MM.1S (cell line): Measurements from ENCODE around the gene UMOD.

Experiments used
- DNase-seq: peaks from one replicate; pipeline ENCODE4 v3.0.0-alpha.2; 2015
- H2AFZ ChIP-seq: fragments of 300-600 bp; sonication (generic); 2 replicates; pipeline ENCODE4 v1.6.0; 2016; ENCODE audit warnings: antibody characterized with exemption, low read length
- H3F3A ChIP-seq: fragments of 300-600 bp; sonication (generic); 2 replicates; pipeline ENCODE4 v1.6.1; 2016; ENCODE audit warnings: mild to moderate bottlenecking, antibody characterized with exemption, low read length, moderate library complexity, mixed read lengths; ENCODE audit not compliant: insufficient read depth
- H3K27ac ChIP-seq: fragments of 300-600 bp; sonication (generic); 2 replicates; pipeline ENCODE4 v1.5.1; 2016; ENCODE audit warnings: mild to moderate bottlenecking, low read length
- H3K27me3 ChIP-seq: fragments of 300-600 bp; sonication (generic); replicated peaks from 2 replicates; pipeline ENCODE4 v1.6.0; 2016; ENCODE audit warnings: low read length; ENCODE audit not compliant: insufficient read depth
- H3K36me3 ChIP-seq: fragments of 300-600 bp; sonication (generic); replicated peaks from 2 replicates; pipeline ENCODE4 v1.6.1; 2016; ENCODE audit warnings: mild to moderate bottlenecking, low read length, mixed read lengths; ENCODE audit not compliant: insufficient read depth
- H3K4me1 ChIP-seq: fragments of 300-600 bp; sonication (generic); 2 replicates; pipeline ENCODE4 v1.6.1; 2016; ENCODE audit warnings: low read length, mixed read lengths
- H3K4me2 ChIP-seq: fragments of 300-600 bp; sonication (generic); 2 replicates; pipeline ENCODE4 v1.6.0; 2016; ENCODE audit warnings: low read depth, low read length
- H3K4me3 ChIP-seq: fragments of 300-600 bp; sonication (generic); 2 replicates; pipeline ENCODE4 v1.5.1; 2016; ENCODE audit warnings: low read length, mixed read lengths
- H3K79me2 ChIP-seq: fragments of 300-600 bp; sonication (generic); 2 replicates; pipeline ENCODE4 v1.6.1; 2016; ENCODE audit warnings: mixed run types, low read length, mixed read lengths
- H3K9ac ChIP-seq: fragments of 300-600 bp; sonication (generic); 2 replicates; pipeline ENCODE4 v1.6.1; 2016; ENCODE audit warnings: low read length, mixed read lengths
- H3K9me2 ChIP-seq: fragments of 300-600 bp; sonication (generic); replicated peaks from 2 replicates; pipeline ENCODE4 v1.6.1; 2016; ENCODE audit warnings: mild to moderate bottlenecking, low read length, mixed read lengths; ENCODE audit not compliant: insufficient read depth
- H3K9me3 ChIP-seq: fragments of 300-600 bp; sonication (generic); replicated peaks from 2 replicates; pipeline ENCODE4 v1.6.1; 2016; ENCODE audit warnings: mild to moderate bottlenecking, low read length, mixed read lengths; ENCODE audit not compliant: insufficient read depth
- H4K20me1 ChIP-seq: fragments of 300-600 bp; sonication (generic); 2 replicates; pipeline ENCODE4 v1.6.1; 2016; ENCODE audit warnings: mild to moderate bottlenecking, low read length, moderate library complexity, mixed read lengths; ENCODE audit not compliant: insufficient read depth
- CTCF ChIP-seq: fragments of 300-600 bp; sonication (generic); IDR thresholded peaks from 2 replicates; pipeline ENCODE4 v1.5.1; 2016; ENCODE audit warnings: antibody characterized with exemption, low read length, mixed read lengths
- EZH2 ChIP-seq: fragments of 300-600 bp; sonication (generic); optimal IDR thresholded peaks from 2 replicates; pipeline ENCODE3; 2017; ENCODE audit warnings: low read depth, mild to moderate bottlenecking, antibody characterized with exemption, low read length, mixed read lengths
- EZH2phosphoT487 ChIP-seq: fragments of 300-600 bp; sonication (generic); IDR thresholded peaks from 2 replicates; pipeline ENCODE4 v1.6.1; 2018; ENCODE audit warnings: antibody characterized with exemption, low read length

The UMOD gene

GRCh38 chr16:20352615-20353014 lies at the start of gene UMOD:
Gene UMOD, minus strand, starts transcription at chr16:20352715. Its CDS starts 1,978 bp downstream, at chr16:20350737.
- Histone ChIP-seq H3K27me3 (no peaks in the 10 kb centered on the region), H3K27ac (no peak within 1 kb of the TSS), H2AFZ (no peak within 1 kb of the TSS), H3K9ac (no peak within 1 kb of the TSS), H3K36me3 (no peaks in the 10 kb centered on the region), H3F3A (no peaks in the 10 kb centered on the region), H3K4me2 (no peak within 1 kb of the TSS), H3K9me3 (no peaks in the 10 kb centered on the region), H3K79me2 (no peaks in the 10 kb centered on the region), H3K4me1 (no peaks in the 10 kb centered on the region), H3K4me3 (no peak within 1 kb of the TSS), H4K20me1 (no peaks in the 10 kb centered on the region), H3K9me2 (no peaks in the 10 kb centered on the region)
- no peak for TF ChIP-seq EZH2
- TF ChIP-seq EZH2phosphoT487 = no peak
- no peak for TF ChIP-seq CTCF
- no peak for DNase-seq

- no peak overlapping the region for H3K27ac ChIP-seq
- no peaks in the 10 kb centered on the region for H4K20me1 ChIP-seq
- H3K36me3 ChIP-seq = no peaks in the 10 kb centered on the region
- no peaks in the 10 kb centered on the region for H3K9me3 ChIP-seq
- H3K4me1 ChIP-seq = no peaks in the 10 kb centered on the region
- no peak overlapping the region for H3K4me2 ChIP-seq
- H3K9ac ChIP-seq = no peak overlapping the region
- no peak overlapping the region for H2AFZ ChIP-seq
- H3F3A ChIP-seq = no peaks in the 10 kb centered on the region
- no peaks in the 10 kb centered on the region for H3K79me2 ChIP-seq
- H3K4me3 ChIP-seq = no peak overlapping the region
- TF ChIP-seq EZH2 (no peak), EZH2phosphoT487 (no peak), CTCF (no peak)
- DNase-seq = no peak
- no peaks in the 10 kb centered on the region for H3K27me3 ChIP-seq
- no peaks in the 10 kb centered on the region for H3K9me2 ChIP-seq
Observed at GRCh38 chr16:20401475-20402016, 49.0 kb upstream of the UMOD start.

- Histone ChIP-seq H4K20me1 (no peaks in the 10 kb centered on the region), H3K27me3 (no peaks in the 10 kb centered on the region), H3K79me2 (no peaks in the 10 kb centered on the region), H3K9ac (no peak overlapping the region), H3K36me3 (no peaks in the 10 kb centered on the region), H3K4me1 (no peaks in the 10 kb centered on the region), H3F3A (no peaks in the 10 kb centered on the region), H2AFZ (no peak overlapping the region), H3K9me2 (no peaks in the 10 kb centered on the region), H3K9me3 (no peaks in the 10 kb centered on the region), H3K4me2 (no peak overlapping the region), H3K27ac (no peak overlapping the region), H3K4me3 (no peak overlapping the region)
- DNase-seq = no peak
- TF ChIP-seq EZH2phosphoT487 (no peak), CTCF (no peak), EZH2 (no peak)
Observed at GRCh38 chr16:20401066-20401465, 48.6 kb upstream of the UMOD start.
